ENCODE results near the gene PNRC1.

- no peak for TF ChIP-seq POLR2A (IDR thresholded peaks at IDR 0.05; ENCODE audit: low read depth, low read length)
- no peak for TF ChIP-seq USF2 (IDR thresholded peaks at IDR 0.05; ENCODE audit: low read depth, low read length)
- TF ChIP-seq SMC3 (IDR thresholded peaks at IDR 0.05; ENCODE audit: low read depth, low read length) = no peak
- TF ChIP-seq, protein P1, sequence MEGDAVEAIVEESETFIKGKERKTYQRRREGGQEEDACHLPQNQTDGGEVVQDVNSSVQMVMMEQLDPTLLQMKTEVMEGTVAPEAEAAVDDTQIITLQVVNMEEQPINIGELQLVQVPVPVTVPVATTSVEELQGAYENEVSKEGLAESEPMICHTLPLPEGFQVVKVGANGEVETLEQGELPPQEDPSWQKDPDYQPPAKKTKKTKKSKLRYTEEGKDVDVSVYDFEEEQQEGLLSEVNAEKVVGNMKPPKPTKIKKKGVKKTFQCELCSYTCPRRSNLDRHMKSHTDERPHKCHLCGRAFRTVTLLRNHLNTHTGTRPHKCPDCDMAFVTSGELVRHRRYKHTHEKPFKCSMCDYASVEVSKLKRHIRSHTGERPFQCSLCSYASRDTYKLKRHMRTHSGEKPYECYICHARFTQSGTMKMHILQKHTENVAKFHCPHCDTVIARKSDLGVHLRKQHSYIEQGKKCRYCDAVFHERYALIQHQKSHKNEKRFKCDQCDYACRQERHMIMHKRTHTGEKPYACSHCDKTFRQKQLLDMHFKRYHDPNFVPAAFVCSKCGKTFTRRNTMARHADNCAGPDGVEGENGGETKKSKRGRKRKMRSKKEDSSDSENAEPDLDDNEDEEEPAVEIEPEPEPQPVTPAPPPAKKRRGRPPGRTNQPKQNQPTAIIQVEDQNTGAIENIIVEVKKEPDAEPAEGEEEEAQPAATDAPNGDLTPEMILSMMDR (conservative IDR thresholded peaks at IDR 0.05; ENCODE audit: low read depth, low read length) = no peak
- no peak for TF ChIP-seq RFX5 (IDR thresholded peaks at IDR 0.05; ENCODE audit: low read depth, low read length)
- TF ChIP-seq CEBPB (IDR thresholded peaks at IDR 0.05; ENCODE audit: low read depth, low read length) = no peak
- TF ChIP-seq CHD1 (IDR thresholded peaks at IDR 0.05; ENCODE audit: low read depth, low read length) = no peak
- no peak for TF ChIP-seq MAZ (IDR thresholded peaks at IDR 0.05; ENCODE audit: borderline replicate concordance, low read depth, low read length)
These were observed 48.0 kb upstream of the PNRC1 start for GRCh38 chr6:89032599-89032998.

Data from IMR-90 (cell line).